A204.1 (cell line): Measurements from ENCODE around the gene ZFP57.

ENCODE experiments used
- FAIRE-seq: peaks from 2 replicates; lab custom pipeline; 2012; peaks lifted over from hg19 to GRCh38; lab: Jason Lieb, UNC

ZFP57 gene

DNA sequence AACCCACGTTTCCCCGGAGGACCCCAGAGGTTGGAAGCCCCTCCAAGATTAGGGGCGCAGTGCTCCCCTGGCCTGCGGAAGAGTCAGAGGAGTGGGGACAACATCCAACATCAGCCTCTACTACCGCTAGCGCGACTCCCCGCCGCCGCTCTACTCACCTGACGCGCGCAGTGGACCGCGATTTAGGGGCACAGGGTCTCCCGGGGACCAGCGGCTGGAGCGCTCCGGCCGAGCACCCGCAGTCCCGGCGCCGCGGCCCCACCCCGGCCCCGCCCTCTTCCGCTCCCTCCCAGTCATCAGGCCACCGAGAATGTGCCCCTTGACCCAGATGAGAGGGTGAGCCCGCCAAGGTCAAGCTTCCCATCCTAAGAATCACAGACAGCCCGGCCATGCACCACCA lies at the start of gene ZFP57:
Gene ZFP57 (minus strand): TSS at position 249 of the 400 bp plus-strand sequence. CDS start 4,149 bp downstream, outside the sequence.
- FAIRE-seq, result no peak

DNA sequence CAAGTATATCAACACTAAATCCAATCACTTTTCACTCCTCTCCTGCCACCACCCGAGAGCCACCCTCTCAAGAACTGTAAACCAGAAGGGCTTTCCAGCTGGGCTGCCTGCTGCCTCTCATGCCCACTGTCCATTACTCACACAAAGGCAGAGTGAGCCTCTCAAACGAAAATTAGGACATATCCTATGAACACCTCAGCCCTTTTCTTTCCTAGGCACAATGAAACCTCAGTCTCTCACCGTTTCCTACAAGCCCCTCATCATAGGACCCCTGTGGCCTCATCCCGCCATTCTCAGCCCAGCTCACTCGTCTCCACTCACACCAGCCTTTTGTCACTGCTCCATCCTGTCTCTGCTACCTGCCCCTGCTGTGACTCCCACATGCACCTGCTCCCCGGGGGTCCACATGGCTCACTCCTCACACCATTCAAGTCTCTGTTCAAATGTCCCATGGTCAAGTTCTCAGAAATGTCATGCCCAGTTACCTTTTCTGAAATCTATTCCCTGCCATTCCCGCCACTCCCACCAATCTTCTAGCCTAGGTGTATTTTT lies 49.7 kb upstream of the ZFP57 start:
- no peak for FAIRE-seq

DNA sequence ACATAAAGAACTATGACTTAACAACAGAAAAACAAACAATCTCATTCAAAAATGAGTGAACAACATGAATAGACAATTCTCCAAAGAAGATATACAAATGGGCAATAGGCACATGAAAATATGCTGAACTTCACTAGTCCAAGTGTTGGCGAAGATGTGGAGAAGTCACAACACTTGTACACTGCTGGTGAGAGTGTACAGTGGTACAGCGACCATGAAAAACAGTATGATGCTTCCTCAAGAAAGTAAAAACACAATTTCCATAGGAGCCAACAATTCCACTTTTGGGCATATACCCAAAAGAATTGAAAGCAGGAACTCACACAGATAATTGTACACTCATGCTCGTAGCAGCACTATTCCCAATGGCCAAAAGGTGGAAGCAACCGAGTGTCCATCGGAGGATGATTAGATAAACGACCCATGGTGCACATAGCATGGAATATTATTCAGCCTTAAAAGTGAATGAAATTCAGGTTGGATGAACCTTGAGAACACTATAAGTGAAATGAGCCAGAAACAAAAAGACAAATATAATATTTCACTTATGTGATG lies 48.9 kb upstream of the ZFP57 start:
- FAIRE-seq, result no peak

DNA sequence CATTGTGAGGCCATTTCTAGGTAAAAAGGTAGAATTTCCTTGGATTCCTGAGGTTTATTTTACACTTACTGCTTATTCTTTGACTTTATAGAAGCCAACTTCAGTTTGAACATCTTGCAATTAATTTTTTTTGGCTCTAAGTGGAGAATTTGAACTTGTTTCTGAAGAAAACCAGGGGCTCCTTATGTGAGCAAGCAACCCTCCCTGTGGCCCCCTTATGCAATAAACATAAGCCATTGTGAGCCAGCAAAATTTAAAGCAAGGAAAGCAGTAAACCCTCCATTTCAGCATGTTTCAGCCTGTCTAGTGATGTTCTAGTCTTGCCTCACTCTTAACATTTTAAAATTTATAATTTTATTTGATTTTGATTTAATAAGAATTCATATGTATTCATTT lies 47.9 kb upstream of the ZFP57 start:
- no peak for FAIRE-seq

DNA sequence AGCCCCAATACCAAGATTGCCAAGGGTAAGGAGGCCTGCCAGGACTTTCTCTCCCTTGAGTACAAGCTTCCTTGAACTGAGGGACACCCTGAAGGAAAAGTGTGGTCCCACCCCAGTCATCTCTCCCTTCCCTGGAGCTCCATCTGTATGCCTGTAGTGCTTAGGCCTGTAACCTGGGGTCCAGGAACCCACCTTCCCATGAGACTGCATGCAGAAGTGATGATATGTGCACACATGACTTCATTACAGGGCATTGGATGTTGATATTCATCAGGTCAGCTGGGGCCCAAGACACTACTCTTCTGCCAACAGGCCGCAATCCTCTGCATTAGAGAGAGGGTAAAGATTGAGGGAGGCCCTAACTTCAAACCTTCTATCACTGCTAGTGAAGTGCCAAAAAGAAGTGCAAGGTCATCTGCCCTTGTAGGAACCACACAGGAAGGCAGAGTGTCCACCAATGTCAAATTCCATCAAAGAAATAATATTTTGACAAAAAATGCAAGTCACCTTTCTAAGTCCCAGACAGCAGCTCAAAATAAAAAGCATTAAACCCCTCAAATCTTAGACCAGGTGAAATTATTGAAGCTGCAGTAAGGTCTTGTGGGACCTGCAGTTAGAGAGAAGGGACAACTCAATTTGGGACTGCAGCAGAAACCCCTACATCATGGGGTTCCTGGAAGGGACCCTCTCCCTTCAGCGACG lies 47.4 kb upstream of the ZFP57 start:
- no peak for FAIRE-seq

DNA sequence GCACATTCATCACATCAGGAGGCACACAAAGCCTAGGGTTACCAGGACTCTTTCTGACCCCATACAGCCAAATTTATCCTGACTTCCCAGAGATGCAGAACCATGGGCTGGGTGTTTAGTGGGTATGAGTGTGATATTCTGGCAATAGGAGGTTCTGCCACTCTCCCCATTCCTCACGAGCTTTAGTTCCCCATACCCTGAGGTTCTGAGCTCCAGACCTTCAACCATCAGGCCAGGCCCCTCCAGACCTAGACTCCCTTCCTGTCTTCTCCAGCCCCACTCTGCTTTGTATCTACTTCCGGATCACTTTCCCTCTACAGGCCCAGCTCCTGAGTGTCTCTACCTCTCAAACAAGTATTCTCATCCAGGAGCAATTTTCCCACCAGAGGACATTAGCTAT lies 46.7 kb upstream of the ZFP57 start:
- no peak for FAIRE-seq

DNA sequence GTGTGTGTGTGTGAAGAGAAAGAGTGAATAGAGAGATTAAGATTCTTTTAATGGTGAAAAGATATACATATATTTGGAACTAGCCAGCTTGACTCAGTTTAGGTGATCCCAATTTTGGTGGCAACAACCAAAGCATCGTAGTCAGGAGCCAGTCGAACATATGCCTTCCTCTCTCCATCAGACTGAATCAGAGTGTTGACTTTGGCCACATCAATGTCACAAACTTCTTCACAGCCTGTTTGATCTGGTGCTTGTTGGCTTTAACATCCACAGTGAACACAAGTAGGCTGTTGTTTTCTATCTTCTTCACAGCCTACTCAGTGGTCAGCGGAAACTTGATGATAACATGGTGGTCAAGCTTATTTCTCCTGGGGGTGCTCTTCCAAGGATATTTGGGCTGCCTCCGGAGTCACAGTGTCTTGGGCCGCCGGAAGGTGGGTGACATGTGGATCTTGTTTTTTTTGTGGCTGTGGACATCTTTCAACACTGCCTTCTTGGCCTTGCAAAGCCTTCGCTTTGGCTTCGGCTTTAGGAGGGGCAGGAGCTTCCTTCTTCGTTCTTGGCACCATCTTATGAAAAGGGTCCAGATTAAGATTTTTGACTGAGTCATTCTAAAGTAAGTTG lies 45.7 kb upstream of the ZFP57 start:
- FAIRE-seq, result no peak

DNA sequence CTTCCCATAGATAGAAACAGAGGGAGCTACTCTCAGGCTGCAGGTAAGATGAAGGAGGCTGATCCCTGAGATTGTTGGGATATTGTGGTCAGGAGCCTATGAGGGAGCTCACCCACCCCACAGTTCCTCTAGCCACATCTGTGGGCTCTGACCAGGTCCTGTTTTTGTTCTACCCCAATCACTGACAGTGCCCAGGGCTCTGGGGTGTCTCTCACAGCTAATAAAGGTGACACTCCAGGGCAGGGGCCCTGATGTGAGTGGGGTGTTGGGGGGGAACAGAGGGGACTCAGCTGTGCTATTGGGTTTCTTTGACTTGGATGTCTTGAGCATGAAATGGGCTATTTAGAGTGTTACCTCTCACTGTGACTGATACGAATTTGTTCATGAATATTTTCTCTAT lies 45.0 kb upstream of the ZFP57 start:
- no peak for FAIRE-seq

DNA sequence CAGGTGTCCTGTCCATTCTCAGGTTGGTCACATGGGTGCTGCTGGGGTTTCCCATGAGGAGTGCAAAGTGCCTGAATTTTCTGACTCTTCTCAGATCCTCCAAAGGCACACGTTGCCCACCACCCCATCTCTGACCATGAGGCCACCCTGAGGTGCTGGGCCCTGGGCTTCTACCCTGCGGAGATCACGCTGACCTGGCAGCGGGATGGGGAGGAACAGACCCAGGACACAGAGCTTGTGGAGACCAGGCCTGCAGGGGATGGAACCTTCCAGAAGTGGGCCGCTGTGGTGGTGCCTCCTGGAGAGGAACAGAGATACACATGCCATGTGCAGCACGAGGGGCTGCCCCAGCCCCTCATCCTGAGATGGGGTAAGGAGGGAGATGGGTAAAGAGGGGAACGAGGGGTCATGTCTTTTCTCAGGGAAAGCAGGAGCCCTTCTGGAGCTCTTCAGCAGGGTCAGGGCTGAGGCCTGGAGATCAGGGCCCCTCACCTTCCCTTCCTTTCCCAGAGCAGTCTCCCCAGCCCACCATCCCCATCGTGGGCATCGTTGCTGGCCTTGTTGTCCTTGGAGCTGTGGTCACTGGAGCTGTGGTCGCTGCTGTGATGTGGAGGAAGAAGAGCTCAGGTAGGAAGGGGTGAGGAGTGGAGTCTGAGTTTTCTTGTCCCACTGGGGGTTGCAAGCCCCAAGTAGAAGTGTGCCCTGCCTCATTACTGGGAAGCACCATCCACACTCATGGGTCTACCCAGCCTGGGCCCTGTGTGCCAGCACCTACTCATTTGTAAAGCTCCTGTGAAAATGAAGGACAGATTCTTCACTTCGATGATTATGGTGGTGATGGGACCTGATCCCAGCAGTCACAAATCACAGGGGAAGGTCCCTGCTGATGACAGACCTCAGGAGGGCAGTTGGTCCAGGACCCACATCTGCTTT lies 44.3 kb upstream of the ZFP57 start:
- no peak for FAIRE-seq

DNA sequence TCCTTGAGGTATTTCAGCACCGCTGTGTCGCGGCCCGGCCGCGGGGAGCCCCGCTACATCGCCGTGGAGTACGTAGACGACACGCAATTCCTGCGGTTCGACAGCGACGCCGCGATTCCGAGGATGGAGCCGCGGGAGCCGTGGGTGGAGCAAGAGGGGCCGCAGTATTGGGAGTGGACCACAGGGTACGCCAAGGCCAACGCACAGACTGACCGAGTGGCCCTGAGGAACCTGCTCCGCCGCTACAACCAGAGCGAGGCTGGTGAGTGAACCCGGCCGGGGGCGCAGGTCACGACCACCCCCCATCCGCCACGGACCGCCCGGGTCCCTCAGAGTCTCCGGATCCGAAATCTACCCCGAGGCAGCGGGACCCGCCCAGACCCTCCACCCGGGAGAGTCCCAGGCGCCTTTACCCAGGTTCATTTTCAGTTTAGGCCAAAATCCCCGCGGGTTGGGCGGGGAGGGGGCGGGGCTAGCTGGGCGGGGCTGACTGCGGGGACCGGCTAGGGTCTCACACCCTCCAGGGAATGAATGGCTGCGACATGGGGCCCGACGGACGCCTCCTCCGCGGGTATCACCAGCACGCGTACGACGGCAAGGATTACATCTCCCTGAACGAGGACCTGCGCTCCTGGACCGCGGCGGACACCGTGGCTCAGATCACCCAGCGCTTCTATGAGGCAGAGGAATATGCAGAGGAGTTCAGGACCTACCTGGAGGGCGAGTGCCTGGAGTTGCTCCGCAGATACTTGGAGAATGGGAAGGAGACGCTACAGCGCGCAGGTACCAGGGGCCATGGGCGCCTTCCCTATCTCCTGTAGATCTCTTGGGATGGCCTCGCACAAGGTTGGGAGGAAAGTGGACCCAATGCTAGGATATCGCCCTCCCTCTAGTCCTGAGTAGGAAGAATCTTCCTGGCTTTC lies 43.0 kb upstream of the ZFP57 start:
- FAIRE-seq, result no peak

DNA sequence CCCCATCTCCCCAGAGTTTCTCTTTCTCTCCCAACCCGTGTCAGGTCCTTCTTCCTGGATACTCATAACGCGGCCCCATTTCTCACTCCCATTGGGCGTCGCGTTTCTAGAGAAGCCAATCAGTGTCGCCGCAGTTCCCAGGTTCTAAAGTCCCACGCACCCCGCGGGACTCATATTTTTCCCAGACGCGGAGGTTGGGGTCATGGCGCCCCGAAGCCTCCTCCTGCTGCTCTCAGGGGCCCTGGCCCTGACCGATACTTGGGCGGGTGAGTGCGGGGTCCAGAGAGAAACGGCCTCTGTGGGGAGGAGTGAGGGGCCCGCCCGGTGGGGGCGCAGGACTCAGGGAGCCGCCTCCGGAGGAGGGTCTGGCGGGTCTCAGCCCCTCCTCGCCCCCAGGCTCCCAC lies 42.3 kb upstream of the ZFP57 start, which contains the start of gene HLA-F:
Gene HLA-F (plus strand): TSS at position 173 of the 404 bp plus-strand sequence. CDS start 30 bp downstream, at position 203.
- peak; percentile 14 for FAIRE-seq

DNA sequence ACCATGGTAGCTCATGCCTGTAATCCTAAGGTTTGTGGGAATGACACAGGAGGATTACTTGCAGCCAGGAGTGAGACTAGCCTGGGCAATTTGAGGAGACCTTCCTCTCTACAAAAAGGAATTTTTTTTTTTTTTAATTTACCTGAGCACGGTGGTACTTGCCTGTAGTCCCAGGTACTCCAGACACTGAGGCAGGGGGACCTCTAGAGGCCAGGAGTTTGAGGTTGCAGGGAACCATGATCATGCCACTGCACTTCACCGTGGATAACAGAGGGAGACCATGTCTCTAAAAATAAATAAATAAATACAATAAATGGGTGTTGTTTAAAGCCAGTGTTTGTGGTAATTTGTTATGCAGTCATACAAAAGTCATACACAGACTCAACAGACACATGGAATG lies 39.9 kb upstream of the ZFP57 start:
- no peak for FAIRE-seq

DNA sequence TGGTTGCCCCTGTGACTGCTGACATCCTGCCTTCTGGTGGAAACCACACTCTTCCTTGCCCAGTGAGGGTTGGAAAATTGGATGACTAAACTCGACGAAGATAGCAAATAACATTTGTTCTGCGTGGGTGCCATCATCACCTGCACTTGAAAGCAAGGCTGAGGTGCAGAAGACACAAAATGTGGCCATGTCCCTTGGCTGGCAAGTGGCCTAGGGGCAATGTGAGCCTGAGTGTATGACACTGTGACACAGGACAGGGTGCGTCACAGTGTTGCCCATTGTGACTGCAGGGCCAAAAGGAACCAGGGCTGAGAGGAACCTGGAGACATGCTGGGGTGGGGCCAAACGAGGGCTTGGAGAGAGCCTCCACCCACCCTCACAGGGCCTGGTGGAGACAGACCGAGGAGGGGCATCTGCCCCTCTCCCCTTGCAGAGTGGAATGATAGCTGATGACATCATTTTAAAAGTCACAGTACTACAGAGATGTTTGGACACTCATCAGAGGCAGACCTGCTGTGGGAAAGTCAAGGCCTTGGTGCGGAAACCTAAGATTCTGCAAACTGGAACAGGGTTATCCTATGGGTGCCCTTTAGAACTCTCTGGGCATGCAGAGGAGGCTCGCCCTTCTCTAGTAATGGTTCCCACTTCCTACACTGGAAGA lies 29.5 kb upstream of the ZFP57 start:
- no peak for FAIRE-seq

DNA sequence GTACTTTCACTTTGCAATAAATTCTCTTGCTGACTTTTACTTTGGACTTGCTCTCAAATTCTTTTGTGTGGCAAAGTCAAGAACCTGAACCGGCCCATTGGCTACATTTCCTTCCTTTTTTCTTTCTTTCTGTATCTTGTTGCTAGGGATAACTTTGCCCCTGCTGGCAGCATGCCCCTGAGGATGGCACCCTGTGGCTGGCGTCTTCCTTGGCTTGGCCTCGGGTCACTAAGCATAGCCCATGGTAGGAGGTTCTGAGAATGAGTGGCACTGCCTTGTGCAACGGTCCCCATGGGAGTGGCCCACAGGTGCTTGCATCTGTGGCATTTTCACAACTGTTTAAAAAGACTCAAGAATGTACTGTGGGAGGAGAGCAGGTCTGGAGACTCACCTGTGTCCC lies 28.2 kb upstream of the ZFP57 start:
- no peak for FAIRE-seq

DNA sequence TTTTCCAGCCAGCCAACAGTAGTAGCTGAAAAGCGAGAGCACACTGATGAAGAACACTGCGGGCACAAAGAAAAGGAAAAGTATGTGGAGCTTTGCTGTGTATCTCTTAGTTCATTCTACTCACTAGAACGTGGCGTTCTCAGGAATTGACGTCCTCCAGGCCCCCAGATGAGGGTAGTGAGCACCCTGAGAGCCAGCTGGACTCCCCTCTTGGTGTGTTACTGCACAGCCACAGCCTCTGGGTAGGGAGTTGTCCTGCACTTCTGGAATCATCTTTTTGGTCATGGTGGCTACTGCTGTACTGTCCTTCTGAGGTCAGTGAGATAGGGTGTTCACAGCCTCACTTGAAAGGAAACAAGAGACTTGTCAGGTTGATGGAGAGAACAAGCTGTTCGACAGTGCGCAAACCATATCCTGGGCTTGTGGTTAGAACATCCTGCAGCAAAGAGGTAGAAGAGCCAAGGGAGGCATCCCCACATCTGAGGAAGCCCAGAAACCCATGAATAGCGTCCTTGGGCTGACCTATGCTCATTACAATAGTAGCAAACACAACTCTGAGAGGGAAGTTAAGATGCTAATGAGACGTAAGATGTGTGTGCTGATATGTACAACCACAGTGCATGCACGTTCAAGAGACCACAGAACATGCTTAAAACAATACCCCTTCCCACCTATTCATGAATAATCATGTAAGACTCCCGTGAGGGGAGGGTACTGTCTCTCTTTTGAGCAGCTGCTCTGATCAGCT lies 27.7 kb upstream of the ZFP57 start:
- no peak for FAIRE-seq

DNA sequence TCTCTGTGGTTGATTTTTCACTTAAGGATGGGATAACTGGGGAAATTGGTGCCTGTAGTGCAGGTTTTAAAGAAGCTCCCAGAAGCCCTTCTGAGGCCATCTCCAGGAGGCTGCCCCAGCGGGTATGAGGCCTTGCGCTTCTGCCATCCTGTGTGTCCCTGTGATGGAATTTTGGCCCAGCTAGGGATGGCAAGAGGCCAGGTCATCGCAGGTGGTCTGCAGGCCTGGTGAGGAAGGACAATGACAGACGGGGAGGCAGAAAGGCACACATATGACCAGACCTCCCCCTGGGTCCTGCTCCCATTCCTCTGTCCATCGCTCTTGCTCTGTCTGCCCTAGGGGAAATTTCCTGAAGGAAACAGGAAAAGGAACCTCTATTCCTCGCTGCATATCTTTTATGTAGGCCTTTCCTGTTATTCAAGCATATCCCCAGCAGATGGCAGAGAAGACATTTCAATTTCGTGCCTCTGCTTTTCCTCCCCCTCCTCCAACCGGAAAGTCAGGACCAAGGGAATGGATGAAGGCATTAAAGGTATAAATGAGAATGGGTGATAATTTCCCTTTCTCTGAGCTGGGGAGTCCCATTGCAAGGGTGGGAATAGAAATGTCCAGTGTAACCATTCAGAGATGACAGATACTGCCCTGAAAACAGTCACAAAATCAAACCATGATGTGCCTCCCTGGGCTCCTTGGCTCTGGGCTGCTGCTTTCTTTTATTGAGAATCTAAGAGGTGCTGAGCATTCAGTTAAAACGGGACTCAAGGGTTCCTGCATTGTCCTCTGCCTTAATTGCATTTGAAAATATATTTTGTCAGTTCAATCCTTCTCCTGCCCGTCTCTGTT lies 24.7 kb upstream of the ZFP57 start:
- FAIRE-seq, result peak; percentile 43

DNA sequence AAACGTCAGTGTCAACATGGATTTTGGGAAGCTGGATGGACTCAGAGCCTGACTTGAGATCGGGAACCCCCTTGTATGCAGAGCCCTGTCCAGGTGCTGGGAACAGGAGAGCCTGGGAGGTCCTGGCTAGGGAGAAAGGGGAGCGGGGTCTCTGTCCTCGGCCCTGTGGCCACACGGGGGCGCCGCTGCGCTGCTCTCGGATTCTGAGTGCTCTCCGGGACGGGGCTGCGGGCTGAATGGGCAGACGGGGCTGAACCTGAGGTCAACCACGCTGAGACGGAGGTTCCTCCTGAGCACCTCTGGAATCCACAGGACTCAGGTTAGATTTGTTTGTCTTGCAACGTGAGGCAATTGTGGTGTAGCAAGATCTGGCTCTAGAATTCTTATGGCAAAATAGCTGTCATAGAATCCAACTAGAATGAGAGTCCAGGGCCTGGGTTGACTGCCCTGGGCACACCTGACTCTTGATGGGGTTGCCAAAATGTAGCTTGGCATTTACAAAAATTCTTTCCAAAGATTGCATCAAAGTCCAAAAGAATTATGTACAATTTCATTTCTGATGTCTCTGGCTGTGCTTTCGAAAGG lies 21.7 kb upstream of the ZFP57 start:
- FAIRE-seq, result no peak
